HG02943 (cell line): ENCODE data around the gene PARD3.
"Not testable (repeated sequence)": the region's sequence is repeated elsewhere in the genome, so short reads cannot be mapped to it uniquely, and the experiment has no call there.

Experiments used
- ATAC-seq: cut with Tn5 transposase; IDR thresholded peaks from one replicate; pipeline ENCODE4 v1.9.1; 2021; ENCODE audit warnings: mild to moderate bottlenecking, low read depth, moderate library complexity; ENCODE audit not compliant: unreplicated experiment

Gene PARD3

DNA sequence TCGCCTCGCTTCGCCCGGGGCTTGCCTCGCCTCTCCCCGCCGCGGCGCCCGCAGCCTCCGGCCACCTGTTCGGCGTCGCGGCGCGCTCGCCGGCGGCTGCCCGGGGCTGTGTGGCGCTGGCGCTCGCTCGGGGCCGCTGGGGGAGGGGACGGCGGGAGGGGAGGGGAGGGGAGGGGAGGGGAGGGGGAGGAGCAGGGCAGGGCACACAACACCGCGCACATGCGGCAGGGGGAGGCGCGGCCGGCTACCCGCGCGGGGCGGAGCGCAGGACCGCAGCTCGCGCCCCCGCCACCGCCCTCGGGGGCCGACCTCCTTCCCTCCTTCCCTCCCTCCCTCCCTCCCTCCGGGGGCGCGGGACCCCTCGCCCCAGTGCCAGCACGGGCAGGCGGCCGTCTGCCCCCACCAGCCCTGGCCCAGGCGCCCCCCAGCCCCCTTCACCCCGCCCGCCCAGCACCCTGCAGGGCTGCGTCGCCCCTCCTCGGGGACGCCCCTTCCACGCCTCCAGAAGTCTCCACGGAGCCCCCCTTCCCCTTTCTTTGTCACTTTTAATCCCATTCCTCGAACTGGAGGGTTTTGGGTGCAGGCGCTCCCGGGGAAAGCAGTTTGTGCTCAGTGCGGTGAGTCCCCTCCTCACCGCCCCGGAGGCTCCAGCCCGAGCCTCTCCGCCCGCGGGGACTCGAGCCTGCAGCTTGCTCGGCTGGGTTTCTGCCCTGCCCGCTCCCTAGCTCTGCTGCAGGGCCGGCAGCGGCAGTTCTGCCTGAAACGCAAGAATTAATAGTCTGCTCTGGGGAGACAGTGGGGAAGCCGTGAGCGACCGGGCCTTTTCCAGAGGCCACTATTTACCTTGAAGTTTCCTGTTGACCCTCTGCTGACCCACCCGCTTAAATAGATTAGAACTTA is at the start of gene PARD3:
Gene PARD3 (minus strand): TSS at position 112 of the 900 bp plus-strand sequence. CDS start 301 bp downstream, outside the sequence.
- peak; percentile 52 for ATAC-seq

DNA sequence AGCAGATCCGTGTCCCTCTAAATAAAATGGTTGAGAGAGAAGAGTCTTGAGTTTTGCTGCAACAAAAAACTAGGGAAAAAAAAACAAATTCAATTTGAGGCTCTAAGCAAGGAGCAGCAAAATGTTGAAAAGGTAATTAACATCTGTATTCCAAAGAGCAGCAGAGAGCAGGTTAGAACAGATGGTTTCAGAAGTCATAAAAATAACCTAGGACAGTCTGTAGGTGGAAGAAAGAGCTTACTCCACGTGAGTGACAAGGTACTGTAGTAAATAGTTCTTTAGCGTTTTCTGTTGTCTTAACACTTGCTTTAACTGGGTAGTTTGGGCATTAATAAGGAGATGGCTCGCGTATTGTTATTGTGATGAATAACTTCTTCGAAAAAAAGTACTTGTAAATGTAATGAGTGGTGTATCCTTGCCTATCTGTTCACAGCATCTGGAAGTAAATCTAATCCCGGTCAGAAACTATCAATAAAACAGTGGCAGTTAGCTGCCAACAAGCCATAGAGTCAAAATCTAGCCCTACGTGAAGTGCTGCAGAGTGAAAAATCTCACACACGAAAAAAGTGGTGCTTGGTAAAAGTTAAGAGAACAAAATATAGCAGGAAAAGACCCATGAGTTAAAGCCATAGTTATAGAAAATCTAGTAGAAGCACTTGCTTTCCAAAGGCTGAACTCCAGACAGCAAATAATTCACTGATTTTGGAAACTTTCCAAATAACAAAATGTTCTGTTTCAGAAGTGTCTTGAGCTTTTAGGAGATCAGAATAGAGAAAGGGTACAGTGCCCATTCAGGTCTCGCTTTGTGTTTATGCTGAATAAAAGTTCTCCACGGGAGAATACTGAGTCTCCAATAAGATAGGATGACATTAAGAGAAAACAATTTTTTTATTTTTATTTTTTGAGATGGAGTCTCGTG is 49.3 kb upstream of the PARD3 start:
- no peak for ATAC-seq

DNA sequence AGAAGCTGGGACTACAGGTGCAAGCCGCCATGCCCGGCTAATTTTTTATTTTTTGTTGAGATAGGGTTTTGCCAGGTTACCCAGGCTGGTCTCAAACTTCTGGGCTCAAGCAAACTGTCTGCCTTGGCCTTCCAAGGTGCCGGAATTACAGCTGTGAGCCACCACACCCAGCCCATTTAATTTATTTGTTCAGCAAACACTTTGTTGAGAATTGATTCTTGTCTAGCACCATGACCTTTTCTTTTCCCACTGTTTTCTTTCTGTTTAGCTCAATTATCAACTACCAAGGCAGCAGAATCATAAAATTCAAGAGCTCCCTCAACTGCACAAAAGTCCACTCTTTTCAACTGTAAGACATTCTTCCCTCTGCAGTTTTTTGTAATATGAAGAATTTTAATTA is 47.8 kb upstream of the PARD3 start:
- ATAC-seq: no peak

GRCh38 chr10:34861293-34862021 is 46.4 kb upstream of the PARD3 start:
- no peak for ATAC-seq

DNA sequence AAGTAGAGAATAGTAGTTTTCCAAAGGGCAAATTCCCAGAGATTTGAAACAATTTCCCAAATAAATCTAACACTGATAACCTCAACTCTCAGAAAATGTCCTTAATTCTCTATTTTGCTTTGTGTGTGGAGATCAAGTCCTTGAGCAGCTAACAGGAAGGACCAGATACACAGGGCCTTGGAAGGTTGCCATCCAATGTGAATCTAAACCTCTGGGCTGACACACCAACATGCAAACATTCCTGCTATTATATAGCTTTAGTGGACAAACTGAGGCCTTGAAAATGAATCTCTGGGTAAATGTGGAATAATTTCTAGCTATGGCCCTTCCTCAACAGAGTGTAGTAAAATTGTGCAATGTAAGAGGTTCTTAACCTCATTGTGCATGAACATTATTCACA is 44.1 kb upstream of the PARD3 start:
- ATAC-seq: no peak

- ATAC-seq: no peak
Measured at GRCh38 chr10:34858003-34858402, 42.9 kb upstream of the PARD3 start.

GRCh38 chr10:34854147-34854601 is 39.1 kb upstream of the PARD3 start:
- ATAC-seq: no peak

- no peak for ATAC-seq
Measured at GRCh38 chr10:34853357-34853756, 38.3 kb upstream of the PARD3 start.

GRCh38 chr10:34850558-34850957 is 35.5 kb upstream of the PARD3 start:
- no peak for ATAC-seq

- no peak for ATAC-seq
Measured at GRCh38 chr10:34850036-34850435, 34.9 kb upstream of the PARD3 start.

- no peak for ATAC-seq
Measured at GRCh38 chr10:34845070-34845469, 30.0 kb upstream of the PARD3 start.

DNA sequence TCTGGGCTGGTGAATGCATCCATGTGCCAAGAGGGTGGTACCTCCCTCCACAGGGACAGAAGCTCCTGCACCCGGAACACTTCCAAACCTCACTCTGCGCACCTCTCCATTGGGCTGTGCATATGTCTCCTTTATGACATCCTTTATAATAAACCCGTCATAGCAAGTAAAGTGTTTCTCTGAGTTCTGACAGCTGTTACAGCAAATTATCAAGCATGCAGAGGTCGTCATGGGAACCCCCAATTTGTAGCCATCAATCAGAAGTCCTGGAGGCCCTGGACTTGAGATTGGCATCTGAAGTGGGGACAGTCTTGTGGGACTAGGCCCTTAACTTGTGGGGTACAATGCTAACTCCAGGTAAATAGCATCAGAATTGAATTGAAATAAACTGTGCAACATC is 29.4 kb upstream of the PARD3 start:
- no peak for ATAC-seq

- ATAC-seq: not testable (repeated sequence)
Measured at GRCh38 chr10:34843470-34843869, 28.4 kb upstream of the PARD3 start.

GRCh38 chr10:34838366-34838900 is 23.3 kb upstream of the PARD3 start:
- ATAC-seq: no peak

DNA sequence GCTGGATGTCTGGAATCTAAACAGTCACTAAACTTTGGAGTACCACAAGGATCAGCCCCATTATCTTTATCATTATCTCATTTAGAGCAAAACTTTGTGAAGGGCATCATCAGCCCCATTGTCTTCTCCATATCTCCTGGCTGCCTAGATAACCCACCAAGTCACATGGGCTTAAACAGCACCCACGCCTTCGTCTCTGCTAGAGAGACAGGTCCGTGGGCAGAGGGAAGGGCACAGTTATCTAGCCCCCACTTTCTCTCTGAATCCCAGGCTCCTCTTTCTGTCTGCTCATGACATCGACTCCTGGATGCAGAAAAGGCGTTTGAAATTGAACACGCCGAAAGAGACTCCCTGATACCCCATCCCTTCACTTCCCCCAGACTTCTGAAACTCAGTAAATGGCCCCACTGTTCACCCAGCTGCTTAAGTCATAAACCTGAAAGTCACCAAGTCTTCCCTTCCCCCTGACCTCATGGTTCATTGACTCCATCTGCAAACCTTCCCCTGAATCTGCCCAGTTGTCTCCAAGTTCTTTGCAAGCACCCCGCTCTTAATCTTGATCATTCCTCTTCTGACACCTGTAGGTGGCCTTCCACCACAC is 20.9 kb upstream of the PARD3 start:
- peak; percentile 75 for ATAC-seq

DNA sequence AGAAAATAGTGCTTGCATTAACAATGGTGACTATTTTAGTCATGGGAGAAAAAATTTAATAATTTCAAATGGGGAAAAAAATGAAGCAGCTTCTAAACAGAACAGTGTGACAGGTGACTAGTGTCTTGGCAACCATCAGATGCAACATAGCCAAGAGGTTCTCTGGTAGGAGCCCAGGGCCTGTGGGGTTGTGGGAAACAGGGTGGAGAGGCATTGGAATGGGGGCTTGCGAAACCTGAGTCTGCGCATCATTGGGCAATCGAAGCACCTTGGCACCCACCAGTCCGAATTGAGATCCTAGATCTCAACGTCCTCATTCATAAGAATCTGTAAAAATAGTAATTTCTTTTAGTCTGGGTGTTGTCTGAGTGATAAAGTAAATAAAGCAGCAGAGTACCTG is 19.2 kb upstream of the PARD3 start:
- no peak for ATAC-seq

- no peak for ATAC-seq
Measured at GRCh38 chr10:34830217-34830822, 15.2 kb upstream of the PARD3 start.

DNA sequence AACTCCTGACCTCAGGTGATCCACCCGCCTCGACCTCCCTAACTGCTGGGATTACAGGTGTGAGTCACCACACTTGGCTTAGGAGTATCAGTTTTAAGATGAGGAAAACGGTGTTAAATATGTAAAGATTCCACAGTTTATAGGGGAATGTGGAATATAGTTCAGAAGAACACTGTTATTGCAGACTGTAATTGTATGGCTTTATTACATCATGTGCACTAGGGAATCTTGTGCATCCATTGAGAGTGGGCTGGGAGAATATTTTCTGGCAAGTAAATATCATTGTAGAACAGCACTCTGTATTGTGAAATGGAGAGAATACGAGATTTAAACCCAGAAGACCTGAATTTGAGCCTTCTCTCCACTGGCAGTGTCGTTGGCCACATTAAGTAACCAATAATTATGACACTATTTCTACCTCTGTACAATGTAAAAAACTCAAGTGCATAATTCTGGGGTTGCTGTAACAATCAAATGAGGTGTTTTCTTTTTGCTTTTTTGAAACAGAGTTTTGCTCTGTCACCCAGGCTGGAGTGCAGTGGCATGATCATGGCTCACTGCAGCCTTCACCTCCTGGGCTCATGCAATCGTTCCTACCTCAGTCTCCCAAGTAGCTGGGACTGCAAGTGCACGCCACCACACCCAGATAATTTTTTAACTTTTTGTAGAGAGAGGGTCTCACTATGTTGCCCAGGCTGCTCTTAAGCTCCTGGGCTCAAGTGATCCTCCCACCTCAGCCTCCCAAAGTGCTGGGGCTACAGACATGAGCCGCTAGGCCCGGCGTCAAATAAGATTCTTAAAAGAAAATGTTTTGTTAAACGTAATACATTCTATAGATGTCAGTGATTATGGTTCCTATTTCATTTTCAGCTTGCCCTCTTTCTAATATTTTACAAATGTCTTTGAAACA is 12.0 kb upstream of the PARD3 start:
- ATAC-seq: no peak
